ENCODE measurements around the gene C6orf141. TPM values are rescaled to one million over a fixed set of nuclear protein-coding genes. Genes with fewer than 3 reads are reported as not detected.

C6orf141 gene
- total and polyA plus RNA-seq, 2 of the 13 experiments (the other 11 are each of a cell fraction or from before 2014, with no cell fraction given): 0.07 TPM; not detected in 1

- TF ChIP-seq NFAT5 (CRISPR knock-in tag; IDR thresholded peaks at IDR 0.05) (no peak), CSRNP1 (CRISPR knock-in tag; IDR thresholded peaks at IDR 0.05) (0 out of 2 replicates have a peak, but pooled peaks have one; percentile 28), MTA1 (CRISPR knock-in tag; IDR thresholded peaks at IDR 0.05; ENCODE audit: borderline replicate concordance) (peak; percentile 56; the same call in 1 of the 2 replicates), ZNF263 (CRISPR knock-in tag; IDR thresholded peaks at IDR 0.05) (peak; percentile 81), SETDB1 (CRISPR knock-in tag; IDR thresholded peaks at IDR 0.05; ENCODE audit: borderline replicate concordance) (no peak), ZNF451 (CRISPR knock-in tag; IDR thresholded peaks at IDR 0.05) (0 out of 2 replicates have a peak, but pooled peaks have one; percentile 30), MLXIP (CRISPR knock-in tag; IDR thresholded peaks at IDR 0.05; ENCODE audit: borderline replicate concordance) (no peak), ARID2 (CRISPR knock-in tag; IDR thresholded peaks at IDR 0.05; ENCODE audit: borderline replicate concordance) (peak; percentile 50; the same call in 1 of the 2 replicates), EEA1 (CRISPR knock-in tag; IDR thresholded peaks at IDR 0.05; ENCODE audit: borderline replicate concordance) (no peak), STAT6 (CRISPR knock-in tag; IDR thresholded peaks at IDR 0.05; ENCODE audit: borderline replicate concordance) (no peak), ZNF772 (CRISPR knock-in tag; IDR thresholded peaks at IDR 0.05) (0 out of 2 replicates have a peak, but pooled peaks have one; percentile 16), MAFF (IDR thresholded peaks at IDR 0.05; ENCODE audit: low read depth, low read length) (no peak), ZNF274 (CRISPR knock-in tag; IDR thresholded peaks at IDR 0.05) (no peak), FLYWCH1 (CRISPR knock-in tag; IDR thresholded peaks at IDR 0.05) (no peak), POGZ (CRISPR knock-in tag; IDR thresholded peaks at IDR 0.05) (no peak), PPARG (CRISPR knock-in tag; conservative IDR thresholded peaks at IDR 0.05) (no peak)
These were observed 804 bp downstream of the C6orf141 start (continued) for GRCh38 chr6:49551078-49551865.

All from HepG2 (cell line).